PC-9 (cell line): Measurements from ENCODE around the gene EPB41L5. TPM values are rescaled to one million over a fixed set of nuclear protein-coding genes. Genes with fewer than 3 reads are reported as not detected.

Source experiments
- BruUV-seq: library from RNA; stranded (reverse); fragments of 400-500 nt; replicated peaks from 2 replicates; lab custom pipeline; 2021; lab: Mats Ljungman, UMichigan
- CTCF ChIA-PET: fragments of 300-600 bp; sonication (Branson Sonifier 250); formaldehyde crosslinking; loops from one replicate; lab custom pipeline; 2022; ENCODE audit warnings: antibody characterized with exemption; lab: Charles Lee
- POLR2A ChIA-PET: fragments of 300-600 bp; sonication (Branson Sonifier 250); formaldehyde crosslinking; loops from one replicate; lab custom pipeline; 2022; ENCODE audit warnings: antibody characterized with exemption; ENCODE audit not compliant: unreplicated experiment; lab: Charles Lee
- DNase-seq, 2 experiments: peaks; one replicate each; pipeline versions ENCODE4 v3.0.0 to v3.0.0-alpha.2; 2015 to 2022; ENCODE audit warnings: mixed read lengths in 1 of 2
- H2AFZ ChIP-seq: fragments of 200-600 bp; sonication (generic); 2 replicates; pipeline ENCODE4 v1.8.1; 2017; ENCODE audit warnings: antibody characterized with exemption
- H3F3A ChIP-seq: fragments of 200-600 bp; sonication (generic); 2 replicates; pipeline ENCODE4 v1.8.1; 2017; ENCODE audit warnings: antibody characterized with exemption, mild to moderate bottlenecking, low read depth; ENCODE audit not compliant: insufficient read depth
- H3K27ac ChIP-seq: fragments of 200-600 bp; sonication (generic); 2 replicates; pipeline ENCODE4 v1.6.1; 2016; ENCODE audit warnings: mixed run types
- H3K27me3 ChIP-seq: fragments of 200-600 bp; sonication (generic); 2 replicates; pipeline ENCODE4 v1.6.1; 2016; ENCODE audit warnings: low read depth, mixed run types; ENCODE audit not compliant: insufficient read depth
- H3K36me3 ChIP-seq: fragments of 200-600 bp; sonication (generic); 2 replicates; pipeline ENCODE4 v1.6.1; 2016; ENCODE audit warnings: low read depth, mixed run types
- H3K4me1 ChIP-seq: fragments of 200-600 bp; sonication (generic); replicated peaks from 2 replicates; pipeline ENCODE4 v1.6.1; 2016; ENCODE audit warnings: mixed run types; ENCODE audit not compliant: insufficient read depth
- H3K4me2 ChIP-seq: fragments of 200-600 bp; sonication (generic); 2 replicates; pipeline ENCODE4 v1.6.1; 2017; ENCODE audit warnings: mixed run types
- H3K4me3 ChIP-seq: fragments of 200-600 bp; sonication (generic); 2 replicates; pipeline ENCODE4 v1.6.1; 2016; ENCODE audit warnings: mixed run types
- H3K79me2 ChIP-seq: fragments of 200-600 bp; sonication (generic); 2 replicates; pipeline ENCODE4 v1.6.1; 2017; ENCODE audit warnings: low read depth, mixed run types
- H3K9me2 ChIP-seq: fragments of 200-600 bp; sonication (generic); 2 replicates; pipeline ENCODE4 v1.8.1; 2017; ENCODE audit warnings: mild to moderate bottlenecking; ENCODE audit not compliant: insufficient read depth
- H3K9me3 ChIP-seq: fragments of 200-600 bp; sonication (generic); 2 replicates; pipeline ENCODE4 v1.8.1; 2016; ENCODE audit warnings: low read depth; ENCODE audit not compliant: insufficient read depth
- H4K20me1 ChIP-seq: fragments of 200-600 bp; sonication (generic); 2 replicates; pipeline ENCODE4 v1.8.1; 2017; ENCODE audit not compliant: insufficient read depth
- EZH2 ChIP-seq: fragments of 200-600 bp; sonication (generic); IDR thresholded peaks from 2 replicates; pipeline ENCODE4 v1.8.0; 2017; ENCODE audit warnings: antibody characterized with exemption, low read depth
- intact Hi-C: fragments of 100-400 bp; cut with micrococcal nuclease; formaldehyde crosslinking; loops from one replicate; pipeline ENCODE4 v1.10.0; 2022; ENCODE audit not compliant: unreplicated experiment
- total RNA-seq: library from RNA; stranded (reverse); gene quantifications from 2 replicates; pipeline ENCODE4 v1.2.3, GENCODE V29; 2021
- TF ChIP-seq, protein P1 (sequence below): fragments of 200-600 bp; sonication (generic); conservative IDR thresholded peaks from 2 replicates; pipeline ENCODE4 v1.6.1; 2017; ENCODE audit warnings: mixed run types, antibody characterized with exemption, mild to moderate bottlenecking, moderate library complexity

The EPB41L5 gene
- total RNA-seq, 1 experiment from 2014 or later, result 18.4 TPM

DNA sequence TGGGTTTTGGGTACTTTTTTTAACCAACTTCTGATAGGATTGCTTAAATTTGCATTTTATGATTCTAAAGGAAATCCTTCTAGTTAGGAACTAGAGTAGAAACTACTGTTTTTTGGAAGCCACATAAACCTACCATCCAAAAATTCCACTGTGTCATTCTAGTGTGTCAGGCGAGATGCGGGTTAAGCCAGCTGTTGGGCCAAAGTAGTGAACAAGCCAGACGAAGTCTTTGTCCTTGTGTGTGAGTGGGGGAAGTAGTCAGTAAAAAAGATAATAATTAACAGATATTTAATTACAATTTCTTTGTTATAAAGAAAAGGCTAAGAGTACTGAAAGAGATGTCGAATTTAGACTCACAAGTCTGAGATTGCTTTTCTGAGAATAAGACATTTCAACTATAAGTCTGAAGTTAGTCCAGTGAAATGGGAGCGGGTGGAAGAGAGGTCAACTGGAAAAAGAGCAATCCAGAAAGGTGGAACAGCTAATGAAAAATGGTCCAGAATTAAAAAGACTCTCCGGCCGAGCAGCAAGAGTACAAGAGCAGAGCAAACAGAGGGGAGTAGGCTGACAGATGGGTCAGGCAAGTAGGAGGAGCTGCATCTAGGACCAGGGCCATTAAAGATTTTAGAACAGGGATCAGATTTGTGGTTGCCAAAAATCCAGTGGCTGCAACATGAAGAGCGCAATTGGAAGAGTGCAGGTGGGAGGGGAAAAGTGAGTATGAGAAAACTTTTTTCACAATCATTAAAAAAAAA lies 1.5 kb downstream of the EPB41L5 start:
- Histone ChIP-seq H2AFZ (no peak overlapping the region), H3K9me3 (no peaks in the 10 kb centered on the region), H3K4me2 (peak overlapping the region; percentile 91), H3F3A (0 out of 2 replicates have a peak, but pooled peaks cover 17% of the 10 kb centered on the region), H3K9me2 (no peaks in the 10 kb centered on the region), H3K79me2 (peaks cover 14% of the 10 kb centered on the region), H3K27me3 (no peaks in the 10 kb centered on the region), H3K36me3 (no peaks in the 10 kb centered on the region), H3K27ac (peak overlapping the region; percentile 88; the same call in 1 of the 2 replicates), H4K20me1 (no peaks in the 10 kb centered on the region; the same call in 1 of the 2 replicates), H3K4me3 (peak overlapping the region; percentile 82), H3K4me1 (peaks cover 24% of the 10 kb centered on the region)
- no TSS peak for BruUV-seq
- intact Hi-C loops, result loop anchor here (5.0 to 10.0 kb wide), 3 partner anchors 163 to 312 kb away; no protein-coding TSS in a partner anchor
- ChIA-PET POLR2A (no interaction called here), CTCF (no interaction called here)
- no peak for DNase-seq
- no peak for TF ChIP-seq EZH2
- TF ChIP-seq, protein P1, sequence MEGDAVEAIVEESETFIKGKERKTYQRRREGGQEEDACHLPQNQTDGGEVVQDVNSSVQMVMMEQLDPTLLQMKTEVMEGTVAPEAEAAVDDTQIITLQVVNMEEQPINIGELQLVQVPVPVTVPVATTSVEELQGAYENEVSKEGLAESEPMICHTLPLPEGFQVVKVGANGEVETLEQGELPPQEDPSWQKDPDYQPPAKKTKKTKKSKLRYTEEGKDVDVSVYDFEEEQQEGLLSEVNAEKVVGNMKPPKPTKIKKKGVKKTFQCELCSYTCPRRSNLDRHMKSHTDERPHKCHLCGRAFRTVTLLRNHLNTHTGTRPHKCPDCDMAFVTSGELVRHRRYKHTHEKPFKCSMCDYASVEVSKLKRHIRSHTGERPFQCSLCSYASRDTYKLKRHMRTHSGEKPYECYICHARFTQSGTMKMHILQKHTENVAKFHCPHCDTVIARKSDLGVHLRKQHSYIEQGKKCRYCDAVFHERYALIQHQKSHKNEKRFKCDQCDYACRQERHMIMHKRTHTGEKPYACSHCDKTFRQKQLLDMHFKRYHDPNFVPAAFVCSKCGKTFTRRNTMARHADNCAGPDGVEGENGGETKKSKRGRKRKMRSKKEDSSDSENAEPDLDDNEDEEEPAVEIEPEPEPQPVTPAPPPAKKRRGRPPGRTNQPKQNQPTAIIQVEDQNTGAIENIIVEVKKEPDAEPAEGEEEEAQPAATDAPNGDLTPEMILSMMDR, result no peak

DNA sequence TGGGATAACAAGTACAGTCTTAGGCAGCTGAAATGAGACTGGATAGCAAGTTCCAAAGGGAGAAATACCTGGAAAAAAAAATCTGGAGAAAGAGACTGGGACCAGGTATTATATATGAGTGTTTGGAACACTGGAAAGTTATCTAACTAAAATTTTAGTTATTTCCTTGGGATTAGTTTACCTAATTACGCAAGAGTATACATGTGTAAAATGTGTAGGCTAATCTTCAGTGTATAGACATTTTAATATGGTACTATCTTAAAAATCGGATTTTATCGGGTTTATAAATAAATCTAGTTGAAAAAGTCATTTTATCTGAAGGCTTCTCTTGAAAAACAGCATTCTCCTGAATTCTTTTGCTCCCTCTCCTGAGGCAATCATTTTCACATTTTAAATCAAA lies 3.9 kb downstream of the EPB41L5 start:
- BruUV-seq, result no TSS peak
- Histone ChIP-seq H3K27me3 (no peaks in the 10 kb centered on the region), H3K4me3 (no peak overlapping the region), H3K36me3 (no peaks in the 10 kb centered on the region), H3F3A (0 out of 2 replicates have a peak, but pooled peaks cover 17% of the 10 kb centered on the region), H2AFZ (no peak overlapping the region), H4K20me1 (no peaks in the 10 kb centered on the region; the same call in 1 of the 2 replicates), H3K79me2 (peaks cover 14% of the 10 kb centered on the region), H3K4me2 (no peak overlapping the region), H3K9me3 (no peaks in the 10 kb centered on the region), H3K9me2 (no peaks in the 10 kb centered on the region), H3K4me1 (peaks cover 19% of the 10 kb centered on the region), H3K27ac (no peak overlapping the region)
- intact Hi-C loops, result loop anchor here (10.0 kb wide), 1 partner anchor 298 kb away; no protein-coding TSS in a partner anchor
- DNase-seq, result no peak
- TF ChIP-seq, protein P1, result no peak
- TF ChIP-seq EZH2, result no peak
- ChIA-PET CTCF (no interaction called here), POLR2A (no interaction called here)

DNA sequence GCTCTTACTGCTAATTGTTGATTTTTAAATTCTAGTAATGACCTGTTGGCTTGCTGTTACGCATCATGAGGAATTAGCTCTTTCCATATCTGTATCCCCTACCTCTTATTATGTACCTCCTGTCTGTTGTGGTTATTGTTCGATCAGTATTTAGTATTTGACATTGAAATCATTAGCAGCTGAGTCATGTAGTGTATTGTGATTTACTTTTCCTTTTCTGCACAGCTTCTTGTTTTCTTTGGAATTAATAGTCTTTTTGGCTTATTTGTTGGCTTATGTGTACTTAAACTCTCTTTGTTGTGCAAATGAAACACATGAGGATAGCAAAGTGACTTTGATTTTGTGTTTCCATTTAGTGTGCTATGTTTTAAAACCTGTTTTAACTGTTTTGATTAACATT lies 4.3 kb downstream of the EPB41L5 start:
- Histone ChIP-seq H3F3A (0 out of 2 replicates have a peak, but pooled peaks cover 14% of the 10 kb centered on the region), H2AFZ (no peak overlapping the region), H3K36me3 (no peaks in the 10 kb centered on the region), H3K9me2 (no peaks in the 10 kb centered on the region), H4K20me1 (no peaks in the 10 kb centered on the region; the same call in 1 of the 2 replicates), H3K79me2 (peaks cover 14% of the 10 kb centered on the region), H3K9me3 (no peaks in the 10 kb centered on the region), H3K4me2 (no peak overlapping the region), H3K27ac (no peak overlapping the region), H3K4me1 (peaks cover 19% of the 10 kb centered on the region), H3K4me3 (no peak overlapping the region), H3K27me3 (no peaks in the 10 kb centered on the region)
- intact Hi-C loops, result loop anchor here (10.0 kb wide), 1 partner anchor 298 kb away; no protein-coding TSS in a partner anchor
- BruUV-seq, result no TSS peak
- no peak for TF ChIP-seq EZH2
- TF ChIP-seq, protein P1, result no peak
- DNase-seq, result no peak
- ChIA-PET CTCF (no interaction called here), POLR2A (no interaction called here)
